Erythroblast (primary cell): ENCODE results near the gene HNF4A.

Source experiments
- GATA1 ChIP-seq: IDR thresholded peaks from 2 replicates; pipeline ENCODE4 v1.6.1; 2011; ENCODE audit warnings: low read depth, mild to moderate bottlenecking, control low read depth, low read length, moderate library complexity
- POLR2A ChIP-seq: IDR thresholded peaks from 2 replicates; pipeline ENCODE4 v1.6.1; 2011; ENCODE audit warnings: mild to moderate bottlenecking, low read length

DNA sequence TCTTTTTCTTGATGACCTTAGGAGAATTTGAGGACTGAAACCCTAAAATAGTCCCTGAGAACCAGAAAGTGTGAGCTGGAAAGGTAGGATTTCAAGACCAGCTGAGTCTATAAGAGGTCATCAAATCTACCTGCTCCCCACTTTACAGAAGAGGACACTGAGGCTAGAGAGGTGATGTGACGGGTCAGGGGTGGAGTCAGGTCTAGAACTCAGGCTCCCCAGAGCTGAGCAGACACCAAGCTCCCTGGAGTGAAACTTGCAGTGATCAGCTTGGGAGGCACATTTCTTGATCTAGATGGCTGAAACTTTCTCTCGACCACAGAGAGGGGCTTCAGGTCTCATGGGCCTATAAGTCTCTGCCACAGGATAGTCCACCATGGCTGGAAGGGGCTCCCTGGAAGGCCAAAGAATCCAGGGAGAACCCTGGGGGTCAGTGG, 55.1 kb downstream of the HNF4A start:
- TF ChIP-seq POLR2A (no peak), GATA1 (no peak)
